Natural killer cell (primary cell): ENCODE results near the gene UBE2D3. TPM values are rescaled to one million over a fixed set of nuclear protein-coding genes. Genes with fewer than 3 reads are reported as not detected.

ENCODE experiments used
- ATAC-seq, 3 donors: fragments of 150-1000 bp in 2 of 3; fragments of 200-7000 bp in 1 of 3; cut with Tn5 transposase; 1 replicate in 1 of 3; 2 replicates in 2 of 3; pipeline ENCODE4 v1.10.0; 2021; ENCODE audit warnings: mild to moderate bottlenecking in 2 of 3, moderate library complexity in 2 of 3
- DNase-seq, 2 donors: peaks; one replicate each; pipeline versions ENCODE4 v3.0.0 to v3.0.0-alpha.2; 2013 to 2021; ENCODE audit warnings: mixed read lengths in 1 of 2
- H3K27ac ChIP-seq: one replicate; pipeline ENCODE4 v1.5.1; 2013; ENCODE audit warnings: mild to moderate bottlenecking, low read length
- H3K27me3 ChIP-seq: one replicate; pipeline ENCODE4 v1.6.1; 2013; ENCODE audit warnings: low read length; ENCODE audit not compliant: control insufficient read depth, insufficient read depth
- H3K36me3 ChIP-seq: one replicate; pipeline ENCODE4 v1.6.1; 2013; ENCODE audit warnings: low read length; ENCODE audit not compliant: control insufficient read depth, insufficient read depth
- H3K4me1 ChIP-seq: one replicate; pipeline ENCODE4 v1.6.1; 2013; ENCODE audit warnings: low read length; ENCODE audit not compliant: control insufficient read depth, insufficient read depth
- H3K4me3 ChIP-seq: one replicate; pipeline ENCODE4 v1.5.1; 2013; ENCODE audit warnings: low read length
- H3K9me3 ChIP-seq: one replicate; pipeline ENCODE4 v1.6.1; 2013; ENCODE audit warnings: low read length; ENCODE audit not compliant: control insufficient read depth, insufficient read depth
- H3K27ac Mint-ChIP-seq, 2 donors: one replicate each; pipeline ENCODE4 v1.8.0; 2022; ENCODE audit warnings: mild to moderate bottlenecking in 2 of 2, mixed read lengths in 2 of 2, moderate library complexity in 1 of 2
- H3K27me3 Mint-ChIP-seq, 2 donors: one replicate each; pipeline ENCODE4 v1.8.0; 2022; ENCODE audit warnings: low read depth in 2 of 2, mixed read lengths in 2 of 2
- H3K36me3 Mint-ChIP-seq: one replicate; pipeline ENCODE4 v1.8.0; 2022; ENCODE audit warnings: mixed read lengths
- H3K4me1 Mint-ChIP-seq, 2 donors: one replicate each; pipeline ENCODE4 v1.8.0; 2022; ENCODE audit warnings: mixed read lengths in 2 of 2
- H3K4me3 Mint-ChIP-seq: one replicate; pipeline ENCODE4 v1.8.0; 2022; ENCODE audit warnings: mild to moderate bottlenecking, moderate library complexity, mixed read lengths
- H3K9me3 Mint-ChIP-seq, 2 donors: one replicate each; pipeline ENCODE4 v1.8.0; 2022; ENCODE audit warnings: mixed read lengths in 2 of 2
- CTCF ChIP-seq: fragments of 200-600 bp; IDR thresholded peaks from one replicate; pipeline ENCODE4 v1.8.0; 2022; ENCODE audit warnings: antibody characterized with exemption
- WGBS: methylation state at CpG from one replicate; pipeline ENCODE4 v1.1.7; 2013; ENCODE audit warnings: missing lambda C conversion rate; ENCODE audit not compliant: insufficient coverage; 5-methylcytosine and 5-hydroxymethylcytosine counted together
- intact Hi-C: fragments of 100-400 bp; cut with micrococcal nuclease; formaldehyde crosslinking; loops from one replicate; pipeline ENCODE4 v1.14.2; 2022
- total RNA-seq, 4 donors: library from RNA; stranded (reverse); fragments of 120-200 nt in 1 of 4; gene quantifications; one replicate each; pipeline versions ENCODE4 v1.2.3 to v1.2.4, GENCODE V29; 2013 to 2022

UBE2D3 gene
- total RNA-seq, 3 donors from 2014 or later (not counting 1 experiment from before 2014, with no cell fraction given): 527 to 624 (median 529) TPM

DNA sequence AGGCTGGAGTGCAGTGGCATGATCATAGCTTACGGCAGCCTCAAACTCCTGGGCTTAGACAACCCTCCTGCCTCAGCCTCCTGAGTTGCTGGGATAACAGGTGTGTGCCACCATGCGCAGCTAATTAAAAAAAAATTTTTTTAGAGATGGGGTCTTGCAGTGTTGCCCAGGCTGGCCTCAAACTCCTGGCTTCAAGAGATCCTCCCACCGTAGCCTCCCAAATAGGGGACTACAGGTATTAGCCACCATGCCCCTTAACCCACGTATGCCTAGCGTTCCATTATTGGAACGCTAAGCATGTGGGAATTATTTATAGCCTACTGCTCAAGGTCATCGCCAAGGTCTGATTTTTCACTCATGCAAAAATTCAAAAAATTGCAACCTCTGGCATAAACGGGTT, 20.3 kb upstream of the UBE2D3 start:
- H3K27ac Mint-ChIP-seq: no peak overlapping the region
- WGBS: 100% methylated on average over 8 of the region's 8 CpGs
- H3K9me3 Mint-ChIP-seq: no peaks in the 10 kb centered on the region
- Histone ChIP-seq H3K9me3 (no peaks in the 10 kb centered on the region), H3K27ac (no peak overlapping the region), H3K36me3 (no peaks in the 10 kb centered on the region), H3K4me1 (no peaks in the 10 kb centered on the region), H3K4me3 (no peak overlapping the region), H3K27me3 (no peaks in the 10 kb centered on the region)
- H3K4me1 Mint-ChIP-seq: peaks cover 0 to 5% of the 10 kb centered on the region in 2 donors
- no peak overlapping the region for H3K4me3 Mint-ChIP-seq
- H3K27me3 Mint-ChIP-seq: no peaks in the 10 kb centered on the region
- ATAC-seq (no peak), DNase-seq (no peak)
- no peak for TF ChIP-seq CTCF
- intact Hi-C loops: no loop called here
- H3K36me3 Mint-ChIP-seq: no peaks in the 10 kb centered on the region

DNA sequence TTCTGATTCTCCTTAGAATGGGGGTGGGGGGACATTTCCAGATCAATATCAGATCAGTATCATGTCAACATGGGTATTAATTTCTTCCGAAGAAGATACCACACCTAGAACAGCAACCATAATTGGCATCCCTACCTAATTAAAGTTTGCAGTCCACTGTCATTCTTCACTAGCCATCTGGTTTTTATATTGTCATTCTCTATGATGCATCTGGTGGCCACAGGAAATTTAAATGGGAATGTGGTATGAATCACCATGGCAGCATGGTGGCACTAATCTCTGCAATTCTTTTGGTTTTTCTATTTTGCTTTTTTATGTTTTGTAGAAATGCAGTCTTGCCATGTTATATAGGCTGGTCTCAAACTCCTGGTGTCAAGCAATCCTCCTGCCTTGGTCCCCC, 16.6 kb upstream of the UBE2D3 start:
- H3K27ac Mint-ChIP-seq: no peak overlapping the region
- no peak for ATAC-seq

GRCh38 chr4:102843273-102843672, 15.9 kb upstream of the UBE2D3 start:
- no peaks in the 10 kb centered on the region for H3K4me1 Mint-ChIP-seq
- no peak overlapping the region for H3K27ac ChIP-seq
- H3K4me1 ChIP-seq: no peaks in the 10 kb centered on the region
- H3K9me3 Mint-ChIP-seq: no peaks in the 10 kb centered on the region
- intact Hi-C loops: no loop called here
- peaks cover 3% of the 10 kb centered on the region for H3K36me3 ChIP-seq
- ATAC-seq (no peak), DNase-seq (no peak)
- H3K27ac Mint-ChIP-seq: no peak overlapping the region
- H3K4me3 Mint-ChIP-seq: no peak overlapping the region
- H3K27me3 ChIP-seq: no peaks in the 10 kb centered on the region
- no peak for TF ChIP-seq CTCF
- H3K27me3 Mint-ChIP-seq: no peaks in the 10 kb centered on the region
- no peak overlapping the region for H3K4me3 ChIP-seq
- no peaks in the 10 kb centered on the region for H3K36me3 Mint-ChIP-seq
- H3K9me3 ChIP-seq: no peaks in the 10 kb centered on the region

More for the DNA sequence above, 16.6 kb upstream of the UBE2D3 start:
- Histone ChIP-seq H3K27me3 (no peaks in the 10 kb centered on the region), H3K4me3 (no peak overlapping the region), H3K36me3 (peaks cover 3% of the 10 kb centered on the region), H3K9me3 (no peaks in the 10 kb centered on the region), H3K27ac (no peak overlapping the region), H3K4me1 (no peaks in the 10 kb centered on the region)
- H3K36me3 Mint-ChIP-seq: no peaks in the 10 kb centered on the region
- no peak for DNase-seq
- intact Hi-C loops: no loop called here
- H3K27me3 Mint-ChIP-seq: no peaks in the 10 kb centered on the region
- H3K9me3 Mint-ChIP-seq: no peaks in the 10 kb centered on the region
- WGBS: 83% methylated on average over 1 of the region's 1 CpG
- no peak overlapping the region for H3K4me3 Mint-ChIP-seq
- no peak for TF ChIP-seq CTCF
- no peaks in the 10 kb centered on the region for H3K4me1 Mint-ChIP-seq

- Mint-ChIP-seq H3K27ac (no peak overlapping the region), H3K27me3 (no peaks in the 10 kb centered on the region), H3K9me3 (no peaks in the 10 kb centered on the region), H3K4me1 (no peaks in the 10 kb centered on the region), H3K36me3 (no peaks in the 10 kb centered on the region), H3K4me3 (no peak overlapping the region)
- no peak for ATAC-seq
- Histone ChIP-seq H3K4me1 (no peaks in the 10 kb centered on the region), H3K9me3 (no peaks in the 10 kb centered on the region), H3K36me3 (peaks cover 3% of the 10 kb centered on the region), H3K4me3 (no peak overlapping the region), H3K27me3 (no peaks in the 10 kb centered on the region), H3K27ac (no peak overlapping the region)
- 90% methylated on average over 2 of the region's 3 CpGs for WGBS
- TF ChIP-seq CTCF: no peak
- no peak for DNase-seq
- intact Hi-C loops: no loop called here
These were observed 15.0 kb upstream of the UBE2D3 start for GRCh38 chr4:102842367-102842766.
